ENCODE measurements around the gene CENATAC.
"Not testable (repeated sequence)": the region's sequence is repeated elsewhere in the genome, so short reads cannot be mapped to it uniquely, and the experiment has no call there.

CENATAC gene

GRCh38 chr11:119027561-119028345 is 29.8 kb downstream of the CENATAC start:
- peaks cover 11% of the 10 kb centered on the region for H3K36me3 ChIP-seq (ENCODE audit: insufficient read depth, low read length)
- H3K4me1 ChIP-seq (ENCODE audit: insufficient read depth, low read length) = peaks cover 16% of the 10 kb centered on the region; the same call in 1 of the 2 replicates
- H3K9me3 ChIP-seq (ENCODE audit: control insufficient read depth, insufficient read depth, low read length) = no peaks in the 10 kb centered on the region
- H3K9ac ChIP-seq (ENCODE audit: low read depth, low read length) = no peak overlapping the region

GRCh38 chr11:119028346-119029068 is 30.6 kb downstream of the CENATAC start:
- Histone ChIP-seq H3K4me1 (ENCODE audit: insufficient read depth, low read length) (peaks cover 16% of the 10 kb centered on the region; the same call in 1 of the 2 replicates), H3K9ac (ENCODE audit: low read depth, low read length) (no peak overlapping the region), H3K36me3 (ENCODE audit: insufficient read depth, low read length) (peaks cover 11% of the 10 kb centered on the region), H3K9me3 (ENCODE audit: control insufficient read depth, insufficient read depth, low read length) (no peaks in the 10 kb centered on the region)

GRCh38 chr11:119029069-119029339 is 31.1 kb downstream of the CENATAC start:
- H3K36me3 ChIP-seq (ENCODE audit: insufficient read depth, low read length) = peaks cover 11% of the 10 kb centered on the region
- H3K9ac ChIP-seq (ENCODE audit: low read depth, low read length) = peak overlapping the region; percentile 82; the same call in 1 of the 2 replicates
- H3K9me3 ChIP-seq (ENCODE audit: control insufficient read depth, insufficient read depth, low read length) = no peaks in the 10 kb centered on the region
- H3K4me1 ChIP-seq (ENCODE audit: insufficient read depth, low read length) = peaks cover 16% of the 10 kb centered on the region; the same call in 1 of the 2 replicates

GRCh38 chr11:119029340-119030028 is 31.5 kb downstream of the CENATAC start:
- no peaks in the 10 kb centered on the region for H3K9me3 ChIP-seq (ENCODE audit: control insufficient read depth, insufficient read depth, low read length)
- H3K36me3 ChIP-seq (ENCODE audit: insufficient read depth, low read length) = peaks cover 11% of the 10 kb centered on the region
- peak overlapping the region; percentile 82 for H3K9ac ChIP-seq (ENCODE audit: low read depth, low read length)

GRCh38 chr11:119030029-119030328 is 32.0 kb downstream of the CENATAC start:
- peaks cover 11% of the 10 kb centered on the region for H3K36me3 ChIP-seq (ENCODE audit: insufficient read depth, low read length)
- no peaks in the 10 kb centered on the region for H3K9me3 ChIP-seq (ENCODE audit: control insufficient read depth, insufficient read depth, low read length)
- H3K9ac ChIP-seq (ENCODE audit: low read depth, low read length) = peak overlapping the region; percentile 82
- H3K4me1 ChIP-seq (ENCODE audit: insufficient read depth, low read length) = peaks cover 12% of the 10 kb centered on the region; the same call in 1 of the 2 replicates

More at GRCh38 chr11:119029340-119030028, 31.5 kb downstream of the CENATAC start:
- H3K4me1 ChIP-seq (ENCODE audit: insufficient read depth, low read length) = peaks cover 15% of the 10 kb centered on the region; the same call in 1 of the 2 replicates

- Histone ChIP-seq H3K9ac (ENCODE audit: low read depth, low read length) (peak within 1 kb of the TSS; percentile 82), H3K36me3 (ENCODE audit: insufficient read depth, low read length) (peaks cover 8% of the 10 kb centered on the region), H3K9me3 (ENCODE audit: control insufficient read depth, insufficient read depth, low read length) (no peaks in the 10 kb centered on the region), H3K4me1 (ENCODE audit: insufficient read depth, low read length) (peaks cover 12% of the 10 kb centered on the region; the same call in 1 of the 2 replicates)
These were observed 32.5 kb downstream of the CENATAC start, which contains the start of gene SLC37A4 for GRCh38 chr11:119030329-119031047. Gene SLC37A4, minus strand, starts transcription at chr11:119030877.

- Histone ChIP-seq H3K4me1 (ENCODE audit: insufficient read depth, low read length) (peaks cover 12% of the 10 kb centered on the region; the same call in 1 of the 2 replicates), H3K36me3 (ENCODE audit: insufficient read depth, low read length) (peaks cover 3% of the 10 kb centered on the region; the same call in 1 of the 2 replicates), H3K9me3 (ENCODE audit: control insufficient read depth, insufficient read depth, low read length) (no peaks in the 10 kb centered on the region), H3K9ac (ENCODE audit: low read depth, low read length) (no peak overlapping the region)
These were observed 34.0 kb downstream of the CENATAC start for GRCh38 chr11:119031912-119032280.

GRCh38 chr11:119033421-119033820 is 35.5 kb downstream of the CENATAC start:
- not testable (repeated sequence) for H3K9me3 ChIP-seq (ENCODE audit: control insufficient read depth, insufficient read depth, low read length); H3K36me3 ChIP-seq (ENCODE audit: insufficient read depth, low read length); H3K9ac ChIP-seq (ENCODE audit: low read depth, low read length); H3K4me1 ChIP-seq (ENCODE audit: insufficient read depth, low read length)

- peaks cover 7% of the 10 kb centered on the region; the same call in 1 of the 2 replicates for H3K4me1 ChIP-seq (ENCODE audit: insufficient read depth, low read length)
- no peak overlapping the region for H3K9ac ChIP-seq (ENCODE audit: low read depth, low read length)
- H3K9me3 ChIP-seq (ENCODE audit: control insufficient read depth, insufficient read depth, low read length) = no peaks in the 10 kb centered on the region
- H3K36me3 ChIP-seq (ENCODE audit: insufficient read depth, low read length) = no peaks in the 10 kb centered on the region
These were observed 36.9 kb downstream of the CENATAC start for GRCh38 chr11:119034813-119035212.

GRCh38 chr11:119038884-119039283 is 40.9 kb downstream of the CENATAC start:
- H3K4me1 ChIP-seq (ENCODE audit: insufficient read depth, low read length) = peaks cover 10% of the 10 kb centered on the region
- H3K36me3 ChIP-seq (ENCODE audit: insufficient read depth, low read length) = no peaks in the 10 kb centered on the region
- no peaks in the 10 kb centered on the region for H3K9me3 ChIP-seq (ENCODE audit: control insufficient read depth, insufficient read depth, low read length)
- no peak overlapping the region for H3K9ac ChIP-seq (ENCODE audit: low read depth, low read length)

GRCh38 chr11:119039471-119039870 is 41.5 kb downstream of the CENATAC start:
- not testable (repeated sequence) for H3K9me3 ChIP-seq (ENCODE audit: control insufficient read depth, insufficient read depth, low read length); H3K36me3 ChIP-seq (ENCODE audit: insufficient read depth, low read length); H3K9ac ChIP-seq (ENCODE audit: low read depth, low read length)
- peaks cover 10% of the 10 kb centered on the region for H3K4me1 ChIP-seq (ENCODE audit: insufficient read depth, low read length)

GRCh38 chr11:119041821-119042514 is 44.0 kb downstream of the CENATAC start:
- Histone ChIP-seq H3K4me1 (ENCODE audit: insufficient read depth, low read length) (peaks cover 10% of the 10 kb centered on the region), H3K9me3 (ENCODE audit: control insufficient read depth, insufficient read depth, low read length) (no peaks in the 10 kb centered on the region), H3K9ac (ENCODE audit: low read depth, low read length) (no peak overlapping the region), H3K36me3 (ENCODE audit: insufficient read depth, low read length) (peaks cover 6% of the 10 kb centered on the region; the same call in 1 of the 2 replicates)

- Histone ChIP-seq H3K4me1 (ENCODE audit: insufficient read depth, low read length) (peaks cover 10% of the 10 kb centered on the region), H3K9me3 (ENCODE audit: control insufficient read depth, insufficient read depth, low read length) (no peaks in the 10 kb centered on the region), H3K36me3 (ENCODE audit: insufficient read depth, low read length) (peaks cover 11% of the 10 kb centered on the region), H3K9ac (ENCODE audit: low read depth, low read length) (no peak overlapping the region)
These were observed 45.0 kb downstream of the CENATAC start for GRCh38 chr11:119042927-119043326.

Measured in ES-I3 (cell line).